Testis (tissue), 5 donors: ENCODE data around the gene CPNE4. TPM values are rescaled to one million over a fixed set of nuclear protein-coding genes. Genes with fewer than 3 reads are reported as not detected.
A peak's percentile ranks its signal among the peaks of the same experiment; 100 is the strongest.

Experiments used
- DNase-seq: peaks from one replicate; pipeline ENCODE4 v3.0.0-alpha.2; 2019
- H3K27ac ChIP-seq, 2 donors: fragments of 200-600 bp; sonication (generic); one replicate each; pipeline ENCODE4 v1.5.1; 2019
- H3K27me3 ChIP-seq: fragments of 200-600 bp; sonication (generic); one replicate; pipeline ENCODE4 v1.5.1; 2019
- H3K36me3 ChIP-seq: fragments of 200-600 bp; sonication (generic); one replicate; pipeline ENCODE4 v1.5.1; 2017; ENCODE audit warnings: low read depth; ENCODE audit errors: missing control alignments
- H3K4me1 ChIP-seq: fragments of 200-600 bp; sonication (generic); one replicate; pipeline ENCODE4 v1.5.1; 2019
- H3K4me3 ChIP-seq, 2 donors: fragments of 200-600 bp; sonication (generic); one replicate each; pipeline ENCODE4 v1.5.1; 2017 to 2019
- H3K9me3 ChIP-seq: fragments of 200-600 bp; sonication (generic); one replicate; pipeline ENCODE4 v1.5.1; 2017
- POLR2A ChIP-seq: fragments of 450-650 bp; IDR thresholded peaks from one replicate; pipeline ENCODE4 v1.6.1; 2017; ENCODE audit warnings: antibody characterized with exemption, mild to moderate bottlenecking, moderate library complexity
- WGBS, 2 donors: methylation state at CpG; one replicate each; pipeline ENCODE4 v1.1.5; 2018; 5-methylcytosine and 5-hydroxymethylcytosine counted together
- intact Hi-C: fragments of 100-400 bp; cut with DNase I; formaldehyde crosslinking; loops from one replicate; pipeline ENCODE4 v1.15.1; 2023; ENCODE audit warnings: low total_unique reads
- long read RNA-seq, 2 donors: transcript quantifications; one replicate each; lab custom pipeline, GENCODE V29; 2026
- polyA plus RNA-seq: library from polyadenylated mRNA; stranded (reverse); fragments of 350-450 nt; fragmentation: Illumina TruSeq; extraction: RNeasy Lipid Tissue Mini Kit (QIAGEN cat#74804); gene quantifications from one replicate; pipeline ENCODE4 v1.2.3, GENCODE V29; 2014; ENCODE audit warnings: low read depth, low replicate concordance; ENCODE audit not compliant: insufficient read depth
- total RNA-seq, 2 donors: library from RNA; depleted of rRNA; stranded (reverse); fragments of >200 nt; gene quantifications; one replicate each; pipeline ENCODE4 v1.2.3, GENCODE V29; 2016
- TF ChIP-seq, protein P1 (sequence below), 3 experiments: fragments of 450-650 bp in 2 of 3; fragments of 200-600 bp in 1 of 3; sonication (generic) in 1 of 3; IDR thresholded peaks; one replicate each; pipeline ENCODE4 v1.5.1; 2016 to 2019; ENCODE audit warnings: antibody characterized with exemption in 3 of 3, mild to moderate bottlenecking in 2 of 3, moderate library complexity in 1 of 3

CPNE4 gene
- total RNA-seq = 1 to 10 TPM; 4.5 to 8.4 TPM
- 2.4 TPM for polyA plus RNA-seq
- long read RNA-seq, donor 1 = 0 reads
- long read RNA-seq, donor 2 = 0 reads

DNA sequence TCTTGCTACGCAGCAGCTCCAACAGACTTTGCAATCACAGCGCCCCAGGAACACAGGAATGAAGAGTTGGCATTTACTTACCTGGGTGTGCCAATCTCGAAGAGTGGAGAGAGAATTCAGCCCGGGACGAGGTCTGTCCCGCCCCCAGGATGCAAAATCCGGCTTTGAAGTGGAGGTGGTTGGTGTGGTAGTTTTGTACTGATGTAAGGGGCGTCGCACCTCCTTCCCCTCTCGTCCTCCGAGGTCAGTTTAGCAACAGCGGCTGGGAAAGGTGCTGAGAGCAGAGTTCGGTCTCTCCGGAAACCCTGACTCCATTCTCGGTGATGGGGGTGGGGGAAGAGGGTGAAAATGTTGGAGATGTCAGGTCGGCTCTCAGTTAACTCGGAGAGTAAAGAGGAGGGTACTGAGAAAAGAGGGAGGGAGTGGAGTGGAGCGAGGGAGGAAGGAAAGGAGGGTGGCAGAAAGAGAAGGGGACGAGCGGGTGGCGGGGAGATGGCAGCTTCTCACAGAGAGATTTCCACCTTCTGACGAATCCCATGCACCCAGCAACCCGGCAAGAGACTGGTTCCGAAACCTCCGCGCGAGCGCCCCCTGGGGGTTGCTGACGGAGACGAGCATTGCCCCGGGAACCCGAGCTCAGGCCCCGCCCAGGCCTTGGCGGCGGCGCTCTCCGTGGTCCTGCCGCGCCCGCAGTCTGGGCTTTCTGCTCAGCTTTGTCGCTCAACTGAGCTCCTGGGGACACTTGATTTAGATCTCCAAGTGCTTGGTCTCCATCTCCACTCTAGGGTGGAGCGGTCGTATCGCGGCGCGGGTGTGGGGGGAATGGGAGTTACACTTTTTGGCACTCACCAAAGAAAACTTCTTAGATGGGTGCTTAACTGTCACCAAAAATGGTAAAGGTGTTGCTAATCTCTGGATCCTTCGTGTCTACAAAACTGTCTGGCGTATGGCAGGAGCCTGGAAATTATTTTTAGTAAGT is at the start of gene CPNE4:
TSS of gene CPNE4 (minus strand) at position 529 of the 979 bp plus-strand sequence.
- H3K4me3 ChIP-seq = peak within 1 kb of the TSS in 1 of 2 donors; percentile 40
- intact Hi-C loops = no loop called here
- peak; percentile 92 for DNase-seq
- H3K9me3 ChIP-seq = no peaks in the 10 kb centered on the region
- no peaks in the 10 kb centered on the region for H3K36me3 ChIP-seq
- no peak within 1 kb of the TSS for H3K27ac ChIP-seq
- peaks cover 5% of the 10 kb centered on the region for H3K4me1 ChIP-seq
- TF ChIP-seq POLR2A = no peak
- TF ChIP-seq, protein P1, sequence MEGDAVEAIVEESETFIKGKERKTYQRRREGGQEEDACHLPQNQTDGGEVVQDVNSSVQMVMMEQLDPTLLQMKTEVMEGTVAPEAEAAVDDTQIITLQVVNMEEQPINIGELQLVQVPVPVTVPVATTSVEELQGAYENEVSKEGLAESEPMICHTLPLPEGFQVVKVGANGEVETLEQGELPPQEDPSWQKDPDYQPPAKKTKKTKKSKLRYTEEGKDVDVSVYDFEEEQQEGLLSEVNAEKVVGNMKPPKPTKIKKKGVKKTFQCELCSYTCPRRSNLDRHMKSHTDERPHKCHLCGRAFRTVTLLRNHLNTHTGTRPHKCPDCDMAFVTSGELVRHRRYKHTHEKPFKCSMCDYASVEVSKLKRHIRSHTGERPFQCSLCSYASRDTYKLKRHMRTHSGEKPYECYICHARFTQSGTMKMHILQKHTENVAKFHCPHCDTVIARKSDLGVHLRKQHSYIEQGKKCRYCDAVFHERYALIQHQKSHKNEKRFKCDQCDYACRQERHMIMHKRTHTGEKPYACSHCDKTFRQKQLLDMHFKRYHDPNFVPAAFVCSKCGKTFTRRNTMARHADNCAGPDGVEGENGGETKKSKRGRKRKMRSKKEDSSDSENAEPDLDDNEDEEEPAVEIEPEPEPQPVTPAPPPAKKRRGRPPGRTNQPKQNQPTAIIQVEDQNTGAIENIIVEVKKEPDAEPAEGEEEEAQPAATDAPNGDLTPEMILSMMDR (IDR thresholded peaks at IDR 0.05) = peak; percentile 52 to 77 (median 72)
- 3 to 5% methylated on average over 33 to 49 of the region's 49 CpGs for WGBS, 2 donors
- no peaks in the 10 kb centered on the region for H3K27me3 ChIP-seq

DNA sequence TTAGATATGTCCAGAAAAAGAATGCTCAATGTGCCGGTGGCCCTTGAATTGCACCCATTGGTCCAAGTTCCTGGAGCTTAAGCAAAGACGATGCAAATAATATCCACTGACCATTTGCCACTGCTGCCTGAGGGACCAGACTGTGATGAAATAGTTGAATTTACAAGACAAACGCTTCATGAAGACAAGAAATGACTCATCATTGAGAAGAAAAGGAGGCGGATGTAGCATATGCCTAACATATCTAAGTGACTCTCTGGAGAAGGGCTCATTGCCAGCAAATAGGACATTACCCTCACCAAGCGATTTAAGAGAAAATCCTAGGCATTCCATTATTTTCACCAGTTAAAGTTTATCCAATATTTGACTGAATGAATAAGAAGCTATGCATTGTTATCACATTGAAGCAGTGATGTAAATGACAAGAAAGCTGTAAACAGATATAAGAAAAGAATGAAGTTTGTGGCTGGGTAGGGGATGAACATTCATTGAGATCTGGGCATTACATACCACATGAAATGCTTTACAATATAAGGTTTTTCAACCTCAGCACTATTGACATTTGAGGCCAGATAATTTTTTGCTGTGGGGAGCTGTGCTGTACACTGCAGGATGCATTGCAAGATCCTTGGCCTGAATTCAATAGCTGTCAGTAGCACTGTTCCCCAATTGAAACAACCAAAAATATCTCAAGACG is 48.9 kb upstream of the CPNE4 start:
- WGBS, 2 donors = 66 to 78% methylated on average over 6 of the region's 6 CpGs
- TF ChIP-seq, protein P1 (IDR thresholded peaks at IDR 0.05) = no peak
- TF ChIP-seq POLR2A = no peak
- no peak for DNase-seq
- no peaks in the 10 kb centered on the region for H3K27me3 ChIP-seq
- H3K36me3 ChIP-seq = no peaks in the 10 kb centered on the region
- H3K4me3 ChIP-seq = no peak overlapping the region
- intact Hi-C loops = no loop called here
- no peak overlapping the region for H3K27ac ChIP-seq
- no peaks in the 10 kb centered on the region for H3K9me3 ChIP-seq
- H3K4me1 ChIP-seq = no peaks in the 10 kb centered on the region

DNA sequence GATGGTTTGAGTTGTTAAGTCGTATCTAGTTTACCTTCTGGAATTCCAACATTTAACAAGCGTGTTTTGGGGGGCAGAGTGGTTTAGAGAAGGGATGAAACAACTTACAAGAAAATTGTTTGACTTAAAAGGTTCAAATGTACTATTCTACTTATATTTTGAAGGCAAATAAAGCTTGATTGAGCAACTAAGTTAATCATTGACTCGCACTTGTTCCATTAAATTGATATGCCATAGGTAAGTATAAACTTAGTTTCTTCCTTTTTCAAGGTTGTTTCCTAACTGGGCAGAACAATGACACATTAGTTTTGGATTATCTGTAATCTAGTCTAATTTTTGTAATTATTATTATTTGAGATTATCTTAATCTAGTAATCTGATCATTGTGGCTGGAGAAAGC is 48.3 kb upstream of the CPNE4 start:
- Histone ChIP-seq H3K27ac (no peak overlapping the region), H3K9me3 (no peaks in the 10 kb centered on the region), H3K27me3 (no peaks in the 10 kb centered on the region), H3K4me1 (no peaks in the 10 kb centered on the region), H3K4me3 (no peak overlapping the region), H3K36me3 (no peaks in the 10 kb centered on the region)
- 83 to 86% methylated on average over 3 of the region's 3 CpGs for WGBS, 2 donors
- no peak for TF ChIP-seq POLR2A
- TF ChIP-seq, protein P1 (IDR thresholded peaks at IDR 0.05) = no peak
- intact Hi-C loops = no loop called here
- no peak for DNase-seq

DNA sequence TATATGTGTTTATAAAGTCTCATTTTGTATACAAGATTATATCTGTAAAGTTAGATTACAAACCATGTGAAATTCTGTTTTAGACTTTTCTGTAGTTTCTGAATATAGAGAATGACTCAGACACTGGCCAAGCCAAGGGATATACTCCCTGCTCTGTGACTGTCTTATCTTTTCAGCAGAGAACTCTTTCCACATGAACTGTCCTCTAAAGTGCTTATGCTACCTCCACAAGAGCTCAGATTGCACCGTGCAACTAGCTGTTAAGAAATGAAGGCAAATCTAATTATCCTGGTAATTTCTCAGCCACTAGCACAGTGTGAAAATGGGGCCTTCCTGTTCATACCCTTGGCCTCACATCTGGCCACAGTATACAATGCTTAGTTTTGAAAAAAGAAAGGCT is 44.3 kb upstream of the CPNE4 start:
- Histone ChIP-seq H3K4me3 (no peak overlapping the region), H3K36me3 (no peaks in the 10 kb centered on the region), H3K27ac (no peak overlapping the region), H3K9me3 (no peaks in the 10 kb centered on the region), H3K4me1 (no peaks in the 10 kb centered on the region), H3K27me3 (no peaks in the 10 kb centered on the region)
- no peak for DNase-seq
- 29 to 39% methylated on average over 1 of the region's 1 CpG for WGBS, 2 donors
- TF ChIP-seq, protein P1 (IDR thresholded peaks at IDR 0.05) = no peak
- TF ChIP-seq POLR2A = no peak
- intact Hi-C loops = no loop called here
